ENCODE results near the gene PCDHGA1.
"Not testable (repeated sequence)": the region's sequence is repeated elsewhere in the genome, so short reads cannot be mapped to it uniquely, and the experiment has no call there.

The PCDHGA1 gene

GRCh38 chr5:141431286-141431685 is 101.0 kb downstream of the PCDHGA1 start:
- DNase-seq (ENCODE audit: low read depth, low spot score): no peak
- Histone ChIP-seq H3K9me3 (ENCODE audit: insufficient read depth, low read length) (peaks cover 28% of the 10 kb centered on the region; the same call in 1 of the 2 replicates), H3K36me3 (ENCODE audit: insufficient read depth, insufficient read length, low read length) (peaks cover 5% of the 10 kb centered on the region), H3K9ac (ENCODE audit: insufficient read length, low read depth) (no peak overlapping the region), H3K4me1 (ENCODE audit: insufficient read depth, insufficient read length) (no peaks in the 10 kb centered on the region), H3K4me3 (ENCODE audit: insufficient read length, low read depth) (no peak overlapping the region), H3K27me3 (ENCODE audit: insufficient read depth, insufficient read length) (no peaks in the 10 kb centered on the region)
- TF ChIP-seq SUZ12 (IDR thresholded peaks at IDR 0.05; ENCODE audit: extremely low read depth, insufficient read depth, insufficient read length) (no peak), YY1 (IDR thresholded peaks at IDR 0.05; ENCODE audit: insufficient read depth, insufficient read length) (no peak), ZNF274 (IDR thresholded peaks at IDR 0.05; ENCODE audit: low read depth, low read length) (no peak)

- not testable (repeated sequence) for H3K4me3 ChIP-seq (ENCODE audit: insufficient read length, low read depth); H3K4me1 ChIP-seq (ENCODE audit: insufficient read depth, insufficient read length); H3K9ac ChIP-seq (ENCODE audit: insufficient read length, low read depth); H3K36me3 ChIP-seq (ENCODE audit: insufficient read depth, insufficient read length, low read length); H3K27me3 ChIP-seq (ENCODE audit: insufficient read depth, insufficient read length); DNase-seq (ENCODE audit: low read depth, low spot score)
- peaks cover 27% of the 10 kb centered on the region; the same call in 1 of the 2 replicates for H3K9me3 ChIP-seq (ENCODE audit: insufficient read depth, low read length)
These were observed 102.0 kb downstream of the PCDHGA1 start for GRCh38 chr5:141432308-141432707.

- not testable (repeated sequence) for H3K9ac ChIP-seq (ENCODE audit: insufficient read length, low read depth); H3K4me1 ChIP-seq (ENCODE audit: insufficient read depth, insufficient read length); DNase-seq (ENCODE audit: low read depth, low spot score); H3K36me3 ChIP-seq (ENCODE audit: insufficient read depth, insufficient read length, low read length); H3K4me3 ChIP-seq (ENCODE audit: insufficient read length, low read depth); H3K27me3 ChIP-seq (ENCODE audit: insufficient read depth, insufficient read length)
- H3K9me3 ChIP-seq (ENCODE audit: insufficient read depth, low read length): peaks cover 23% of the 10 kb centered on the region; the same call in 1 of the 2 replicates
These were observed 102.4 kb downstream of the PCDHGA1 start for GRCh38 chr5:141432726-141433125.

GRCh38 chr5:141434006-141434405 is 103.7 kb downstream of the PCDHGA1 start:
- Histone ChIP-seq H3K36me3 (ENCODE audit: insufficient read depth, insufficient read length, low read length) (no peaks in the 10 kb centered on the region), H3K9me3 (ENCODE audit: insufficient read depth, low read length) (peaks cover 18% of the 10 kb centered on the region; the same call in 1 of the 2 replicates), H3K4me1 (ENCODE audit: insufficient read depth, insufficient read length) (no peaks in the 10 kb centered on the region), H3K4me3 (ENCODE audit: insufficient read length, low read depth) (no peak overlapping the region), H3K27me3 (ENCODE audit: insufficient read depth, insufficient read length) (no peaks in the 10 kb centered on the region), H3K9ac (ENCODE audit: insufficient read length, low read depth) (no peak overlapping the region)
- TF ChIP-seq SUZ12 (IDR thresholded peaks at IDR 0.05; ENCODE audit: extremely low read depth, insufficient read depth, insufficient read length): no peak
- TF ChIP-seq ZNF274 (IDR thresholded peaks at IDR 0.05; ENCODE audit: low read depth, low read length): no peak
- no peak for TF ChIP-seq YY1 (IDR thresholded peaks at IDR 0.05; ENCODE audit: insufficient read depth, insufficient read length)
- no peak for DNase-seq (ENCODE audit: low read depth, low spot score)

- H3K9ac ChIP-seq (ENCODE audit: insufficient read length, low read depth): no peak overlapping the region
- H3K4me3 ChIP-seq (ENCODE audit: insufficient read length, low read depth): no peak overlapping the region
- no peak for TF ChIP-seq ZNF274 (IDR thresholded peaks at IDR 0.05; ENCODE audit: low read depth, low read length)
- no peak for TF ChIP-seq YY1 (IDR thresholded peaks at IDR 0.05; ENCODE audit: insufficient read depth, insufficient read length)
- TF ChIP-seq SUZ12 (IDR thresholded peaks at IDR 0.05; ENCODE audit: extremely low read depth, insufficient read depth, insufficient read length): no peak
- H3K9me3 ChIP-seq (ENCODE audit: insufficient read depth, low read length): peaks cover 7% of the 10 kb centered on the region; the same call in 1 of the 2 replicates
- H3K27me3 ChIP-seq (ENCODE audit: insufficient read depth, insufficient read length): no peaks in the 10 kb centered on the region
- no peak for DNase-seq (ENCODE audit: low read depth, low spot score)
- H3K36me3 ChIP-seq (ENCODE audit: insufficient read depth, insufficient read length, low read length): no peaks in the 10 kb centered on the region
- no peaks in the 10 kb centered on the region for H3K4me1 ChIP-seq (ENCODE audit: insufficient read depth, insufficient read length)
These were observed 106.9 kb downstream of the PCDHGA1 start for GRCh38 chr5:141437221-141437620.

GRCh38 chr5:141439411-141440141 is 109.3 kb downstream of the PCDHGA1 start:
- Histone ChIP-seq H3K4me1 (ENCODE audit: insufficient read depth, insufficient read length) (no peaks in the 10 kb centered on the region), H3K9me3 (ENCODE audit: insufficient read depth, low read length) (peaks cover 6% of the 10 kb centered on the region), H3K9ac (ENCODE audit: insufficient read length, low read depth) (no peak overlapping the region), H3K4me3 (ENCODE audit: insufficient read length, low read depth) (no peak overlapping the region), H3K27me3 (ENCODE audit: insufficient read depth, insufficient read length) (no peaks in the 10 kb centered on the region), H3K36me3 (ENCODE audit: insufficient read depth, insufficient read length, low read length) (no peaks in the 10 kb centered on the region)
- no peak for TF ChIP-seq SUZ12 (IDR thresholded peaks at IDR 0.05; ENCODE audit: extremely low read depth, insufficient read depth, insufficient read length)
- no peak for TF ChIP-seq ZNF274 (IDR thresholded peaks at IDR 0.05; ENCODE audit: low read depth, low read length)
- no peak for TF ChIP-seq YY1 (IDR thresholded peaks at IDR 0.05; ENCODE audit: insufficient read depth, insufficient read length)
- no peak for DNase-seq (ENCODE audit: low read depth, low spot score)

GRCh38 chr5:141440341-141440740 is 110.0 kb downstream of the PCDHGA1 start:
- no peak for DNase-seq (ENCODE audit: low read depth, low spot score)
- TF ChIP-seq SUZ12 (IDR thresholded peaks at IDR 0.05; ENCODE audit: extremely low read depth, insufficient read depth, insufficient read length) (no peak), YY1 (IDR thresholded peaks at IDR 0.05; ENCODE audit: insufficient read depth, insufficient read length) (no peak), ZNF274 (IDR thresholded peaks at IDR 0.05; ENCODE audit: low read depth, low read length) (no peak)
- Histone ChIP-seq H3K4me1 (ENCODE audit: insufficient read depth, insufficient read length) (no peaks in the 10 kb centered on the region), H3K36me3 (ENCODE audit: insufficient read depth, insufficient read length, low read length) (no peaks in the 10 kb centered on the region), H3K27me3 (ENCODE audit: insufficient read depth, insufficient read length) (no peaks in the 10 kb centered on the region), H3K9me3 (ENCODE audit: insufficient read depth, low read length) (peaks cover 6% of the 10 kb centered on the region), H3K4me3 (ENCODE audit: insufficient read length, low read depth) (no peak overlapping the region), H3K9ac (ENCODE audit: insufficient read length, low read depth) (no peak overlapping the region)
